HG02571 (cell line): Measurements from ENCODE around the gene KCNK4.

Experiments used
- ATAC-seq: cut with Tn5 transposase; IDR thresholded peaks from one replicate; pipeline ENCODE4 v1.9.1; 2021; ENCODE audit warnings: mild to moderate bottlenecking, moderate library complexity; ENCODE audit not compliant: unreplicated experiment

KCNK4 gene

DNA sequence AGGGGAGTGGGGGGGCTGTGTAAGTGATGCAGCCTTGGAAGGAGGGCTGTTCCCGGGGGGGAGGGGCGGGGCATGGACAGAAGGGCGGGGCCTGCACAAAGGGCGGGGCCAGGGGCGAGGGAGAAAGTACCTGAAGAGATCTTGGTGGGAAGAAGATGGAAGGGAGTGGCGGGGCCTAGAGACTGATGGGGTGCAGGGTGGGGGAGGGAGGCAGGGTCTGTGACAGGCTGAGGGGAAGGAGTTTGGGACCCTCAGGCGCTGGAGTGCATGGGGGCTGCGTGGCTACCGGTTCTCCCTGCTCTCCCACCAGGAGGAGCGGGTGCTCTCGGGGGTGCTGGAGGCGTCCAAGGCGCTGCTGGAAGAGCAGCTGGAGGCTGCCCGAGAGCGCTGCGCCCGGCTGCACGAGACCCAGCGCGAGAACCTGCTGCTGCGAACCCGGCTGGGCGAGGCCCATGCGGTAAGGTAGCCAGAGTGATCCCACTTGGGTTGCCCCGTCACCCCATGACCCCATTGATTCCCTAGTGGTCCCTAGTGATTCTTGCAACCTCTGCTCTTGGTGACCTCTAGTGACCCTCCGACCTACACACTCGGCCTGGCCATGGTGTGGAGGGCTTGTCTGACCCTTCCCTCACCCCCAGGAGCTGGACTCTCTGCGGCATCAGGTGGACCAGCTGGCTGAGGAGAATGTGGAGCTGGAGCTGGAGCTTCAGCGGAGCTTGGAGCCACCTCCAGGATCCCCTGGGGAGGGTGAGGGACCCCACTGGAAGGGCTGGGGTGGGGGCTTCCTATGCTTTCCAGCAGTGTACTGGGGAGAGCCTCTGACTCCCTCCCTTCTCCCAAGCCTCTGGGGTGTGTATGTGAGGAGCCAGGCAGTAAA is 52.0 kb downstream of the KCNK4 start:
- no peak for ATAC-seq

DNA sequence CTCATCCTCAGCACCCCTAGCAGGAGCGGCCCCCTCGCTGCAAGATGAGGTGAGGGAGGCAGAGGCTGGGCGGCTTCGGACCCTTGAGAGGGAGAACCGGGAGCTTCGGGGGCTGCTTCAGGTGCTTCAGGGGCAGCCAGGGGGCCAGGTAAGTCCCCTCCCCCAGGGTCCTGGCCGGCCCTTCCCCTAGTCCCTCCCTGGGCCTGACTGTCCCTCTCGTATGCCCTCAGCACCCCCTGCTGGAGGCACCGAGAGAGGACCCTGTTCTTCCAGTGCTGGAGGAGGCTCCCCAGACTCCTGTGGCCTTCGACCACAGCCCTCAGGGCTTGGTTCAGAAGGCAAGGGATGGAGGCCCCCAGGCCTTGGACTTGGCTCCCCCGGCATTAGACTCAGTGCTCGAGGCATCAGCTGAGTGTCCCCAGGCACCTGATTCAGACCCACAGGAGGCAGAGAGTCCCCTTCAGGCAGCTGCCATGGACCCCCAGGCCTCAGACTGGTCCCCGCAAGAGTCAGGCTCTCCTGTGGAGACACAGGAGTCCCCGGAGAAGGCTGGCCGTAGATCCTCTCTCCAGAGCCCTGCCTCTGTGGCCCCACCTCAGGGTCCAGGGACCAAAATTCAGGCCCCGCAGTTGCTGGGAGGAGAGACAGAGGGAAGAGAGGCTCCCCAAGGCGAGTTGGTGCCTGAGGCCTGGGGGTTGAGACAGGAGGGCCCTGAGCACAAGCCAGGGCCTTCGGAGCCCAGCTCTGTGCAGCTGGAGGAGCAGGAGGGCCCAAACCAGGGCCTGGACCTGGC is 52.9 kb downstream of the KCNK4 start:
- ATAC-seq = no peak

DNA sequence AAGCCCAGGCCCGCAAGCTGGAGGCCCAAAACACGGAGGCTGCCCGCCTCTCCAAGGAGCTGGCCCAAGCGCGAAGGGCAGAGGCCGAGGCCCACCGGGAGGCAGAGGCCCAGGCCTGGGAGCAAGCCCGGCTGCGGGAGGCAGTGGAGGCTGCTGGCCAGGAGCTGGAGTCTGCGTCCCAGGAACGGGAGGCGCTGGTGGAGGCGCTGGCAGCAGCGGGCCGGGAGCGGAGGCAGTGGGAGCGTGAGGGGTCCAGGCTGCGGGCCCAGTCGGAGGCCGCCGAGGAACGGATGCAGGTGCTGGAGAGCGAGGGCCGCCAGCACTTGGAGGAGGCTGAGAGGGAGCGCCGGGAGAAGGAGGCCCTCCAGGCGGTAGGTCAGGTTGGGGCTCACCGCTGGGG is 53.7 kb downstream of the KCNK4 start:
- no peak for ATAC-seq

DNA sequence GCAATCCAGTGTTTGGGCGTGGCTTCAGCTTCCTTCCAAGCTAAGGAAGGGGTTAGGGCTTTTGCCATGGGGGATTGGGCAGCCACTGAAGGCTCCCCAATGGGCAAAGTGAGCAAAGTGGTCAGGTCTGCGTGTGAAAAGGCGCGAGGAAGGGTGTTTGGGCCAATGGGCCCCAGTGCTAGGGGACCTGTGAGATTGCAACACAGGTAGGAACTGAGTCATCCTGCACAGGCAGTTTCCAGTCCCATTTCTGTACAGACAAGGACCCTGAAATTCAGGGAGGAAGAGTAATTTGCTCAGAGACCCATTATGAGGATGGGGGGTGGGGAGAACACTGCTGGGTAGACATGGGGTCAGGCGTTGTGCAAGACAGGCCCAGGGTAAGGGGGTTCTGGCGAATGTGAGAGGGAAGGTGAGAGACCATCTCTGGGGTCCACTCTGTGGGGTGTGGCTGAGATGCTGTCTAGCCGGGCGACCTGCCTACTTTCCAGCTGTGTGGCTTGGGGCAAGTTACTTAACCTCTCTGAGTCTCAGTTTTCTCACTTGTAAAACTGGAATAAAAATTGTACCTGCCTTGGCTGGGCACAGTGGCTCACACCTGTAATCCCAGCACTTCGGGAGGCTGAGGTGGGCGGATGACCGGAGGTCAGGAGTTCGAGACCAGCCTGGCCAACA is 56.2 kb downstream of the KCNK4 start:
- no peak for ATAC-seq

DNA sequence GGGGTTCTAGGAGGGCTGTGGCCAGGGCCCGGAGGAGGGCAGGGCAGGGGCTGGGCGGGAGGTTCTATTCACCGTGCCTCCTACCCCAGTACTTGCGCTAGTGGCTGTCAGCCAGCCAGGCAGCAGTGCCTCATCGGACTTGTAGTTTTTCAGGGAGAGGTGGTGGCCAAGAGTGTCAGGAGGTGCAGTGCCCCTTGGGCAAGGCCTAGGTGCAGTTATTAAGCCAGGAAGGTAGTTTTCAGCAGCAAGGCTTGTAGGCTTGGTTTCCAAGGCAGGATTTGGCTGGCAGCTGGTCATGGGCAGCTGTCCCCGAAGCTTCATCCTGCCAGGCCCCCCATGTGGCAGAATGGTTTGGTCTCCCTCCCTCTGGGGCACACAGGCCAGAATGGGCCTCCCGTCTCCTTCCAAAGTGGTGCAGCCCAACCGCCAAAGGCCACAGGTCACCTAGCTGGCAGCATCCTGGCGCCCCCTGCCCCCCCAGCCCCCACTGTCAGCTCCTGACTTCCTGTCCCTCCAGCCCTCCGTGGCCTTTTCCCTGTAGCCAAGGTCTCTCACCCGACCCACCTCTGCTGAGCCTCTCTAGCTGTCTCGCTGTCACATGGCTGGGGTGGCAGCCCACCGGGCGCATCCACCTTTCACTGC is 57.4 kb downstream of the KCNK4 start:
- no peak for ATAC-seq

DNA sequence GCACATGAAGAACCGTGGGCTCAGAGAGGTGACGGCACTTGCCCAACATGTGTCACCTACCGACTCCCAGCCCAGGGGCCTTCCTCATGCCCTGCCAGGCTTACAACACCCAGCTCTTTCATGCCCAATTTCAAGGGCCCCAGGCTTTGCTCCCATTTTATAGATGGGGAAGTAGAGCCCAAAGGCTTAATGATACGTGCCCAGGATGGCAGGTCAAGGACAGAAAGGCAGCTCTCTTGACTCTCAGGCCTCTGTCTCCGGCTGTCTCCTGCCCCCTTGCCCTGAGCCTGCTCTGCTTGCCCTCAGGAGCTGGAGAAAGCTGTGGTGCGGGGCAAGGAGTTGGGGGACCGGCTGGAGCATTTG is 57.9 kb downstream of the KCNK4 start:
- no peak for ATAC-seq

DNA sequence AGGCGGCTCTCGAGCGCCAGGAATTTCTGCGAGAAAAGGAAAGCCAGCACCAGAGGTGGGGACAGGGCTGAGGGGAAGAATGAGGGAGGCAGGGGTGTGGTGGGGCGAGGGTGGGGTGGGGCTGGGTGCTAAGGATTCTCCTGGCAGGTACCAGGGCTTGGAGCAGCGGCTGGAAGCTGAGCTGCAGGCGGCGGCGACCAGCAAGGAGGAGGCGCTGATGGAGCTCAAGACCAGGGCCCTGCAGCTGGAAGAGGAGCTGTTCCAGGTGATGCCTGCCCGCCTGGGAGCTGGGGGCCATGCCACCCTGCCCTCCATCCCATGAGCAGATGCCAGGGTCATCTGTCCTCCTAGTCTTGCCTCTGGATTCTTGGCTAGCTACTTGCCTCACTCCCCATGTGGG is 58.3 kb downstream of the KCNK4 start:
- ATAC-seq = no peak
